Measurements from ENCODE around the gene ZNF672.

The ZNF672 gene

GRCh38 chr1:248821101-248821500, 16.9 kb upstream of the ZNF672 start:
- no peak overlapping the region for H3K4me3 ChIP-seq (ENCODE audit: low read depth, low read length)
- no peak for DNase-seq (ENCODE audit: low read depth)
- no peak for TF ChIP-seq CTCF (IDR thresholded peaks at IDR 0.05; ENCODE audit: control insufficient read depth, extremely low read depth, insufficient read depth)

- no peak overlapping the region for H3K4me3 ChIP-seq (ENCODE audit: low read depth, low read length)
- TF ChIP-seq CTCF (IDR thresholded peaks at IDR 0.05; ENCODE audit: control insufficient read depth, extremely low read depth, insufficient read depth): no peak
- no peak for DNase-seq (ENCODE audit: low read depth)
Measured at GRCh38 chr1:248821641-248822040, 16.4 kb upstream of the ZNF672 start.

GRCh38 chr1:248822148-248823032, 15.6 kb upstream of the ZNF672 start:
- TF ChIP-seq CTCF (IDR thresholded peaks at IDR 0.05; ENCODE audit: control insufficient read depth, extremely low read depth, insufficient read depth): no peak
- no peak overlapping the region for H3K4me3 ChIP-seq (ENCODE audit: low read depth, low read length)
- no peak for DNase-seq (ENCODE audit: low read depth)

- no peak for TF ChIP-seq CTCF (IDR thresholded peaks at IDR 0.05; ENCODE audit: control insufficient read depth, extremely low read depth, insufficient read depth)
- DNase-seq (ENCODE audit: low read depth): no peak
- no peak overlapping the region for H3K4me3 ChIP-seq (ENCODE audit: low read depth, low read length)
Measured at GRCh38 chr1:248823517-248824001, 14.5 kb upstream of the ZNF672 start.

- peak overlapping the region; percentile 94; the same call in 1 of the 2 replicates for H3K4me3 ChIP-seq (ENCODE audit: low read depth, low read length)
- no peak for TF ChIP-seq CTCF (IDR thresholded peaks at IDR 0.05; ENCODE audit: control insufficient read depth, extremely low read depth, insufficient read depth)
- no peak for DNase-seq (ENCODE audit: low read depth)
Measured at GRCh38 chr1:248824301-248824700, 13.7 kb upstream of the ZNF672 start.

GRCh38 chr1:248824701-248825100, 13.3 kb upstream of the ZNF672 start:
- no peak for TF ChIP-seq CTCF (IDR thresholded peaks at IDR 0.05; ENCODE audit: control insufficient read depth, extremely low read depth, insufficient read depth)
- no peak for DNase-seq (ENCODE audit: low read depth)
- H3K4me3 ChIP-seq (ENCODE audit: low read depth, low read length): peak overlapping the region; percentile 94

All from LNCaP clone FGC (cell line).